Endothelial cell (in vitro differentiated cells): ENCODE measurements around the gene MINK1. TPM values are rescaled to one million over a fixed set of nuclear protein-coding genes. Genes with fewer than 3 reads are reported as not detected.
A peak's percentile ranks its signal among the peaks of the same experiment; 100 is the strongest.

Experiments used
- DNase-seq: peaks from one replicate; pipeline ENCODE4 v3.0.0; 2021; ENCODE audit warnings: low spot score
- H3K27ac Mint-ChIP-seq: one replicate; pipeline ENCODE4 v1.8.0; 2021; ENCODE audit warnings: mixed read lengths, inconsistent platforms; ENCODE audit not compliant: unreplicated experiment
- H3K27me3 Mint-ChIP-seq: one replicate; pipeline ENCODE4 v1.8.0; 2021; ENCODE audit warnings: mild to moderate bottlenecking, moderate library complexity, mixed read lengths, inconsistent platforms; ENCODE audit not compliant: unreplicated experiment
- H3K36me3 Mint-ChIP-seq: one replicate; pipeline ENCODE4 v1.8.0; 2021; ENCODE audit warnings: mild to moderate bottlenecking, low read depth, mixed read lengths, inconsistent platforms; ENCODE audit not compliant: unreplicated experiment
- H3K4me1 Mint-ChIP-seq: one replicate; pipeline ENCODE4 v1.8.0; 2021; ENCODE audit warnings: mild to moderate bottlenecking, mixed read lengths, inconsistent platforms; ENCODE audit not compliant: unreplicated experiment
- H3K4me3 Mint-ChIP-seq: one replicate; pipeline ENCODE4 v1.8.0; 2021; ENCODE audit warnings: mild to moderate bottlenecking, mixed read lengths, inconsistent platforms; ENCODE audit not compliant: unreplicated experiment
- H3K9me3 Mint-ChIP-seq: one replicate; pipeline ENCODE4 v1.8.0; 2021; ENCODE audit warnings: mixed read lengths, inconsistent platforms; ENCODE audit not compliant: unreplicated experiment
- CTCF ChIP-seq: fragments of 200-600 bp; sonication (generic); IDR thresholded peaks from one replicate; pipeline ENCODE4 v1.5.0; 2021; ENCODE audit warnings: antibody characterized with exemption; ENCODE audit not compliant: unreplicated experiment
- total RNA-seq: library from RNA; stranded (reverse); fragmentation: NEBNext Ultra II Directional; extraction: Animal tissue kit (Norgen Biotek cat#: 25700); gene quantifications from one replicate; pipeline ENCODE4 v1.2.1, GENCODE V29; 2021; ENCODE audit not compliant: unreplicated experiment

The MINK1 gene
- total RNA-seq, 1 donor from 2014 or later: 176 TPM

- peaks cover 11% of the 10 kb centered on the region for H3K4me1 Mint-ChIP-seq
- peak overlapping the region; percentile 14 for H3K4me3 Mint-ChIP-seq
- H3K27me3 Mint-ChIP-seq: peaks cover 5% of the 10 kb centered on the region
- H3K36me3 Mint-ChIP-seq: peaks cover 27% of the 10 kb centered on the region
- no peak for DNase-seq
- TF ChIP-seq CTCF: no peak
- H3K27ac Mint-ChIP-seq: no peak overlapping the region
- no peaks in the 10 kb centered on the region for H3K9me3 Mint-ChIP-seq
These were observed 22.3 kb upstream of the MINK1 start for GRCh38 chr17:4810696-4811290.

GRCh38 chr17:4811471-4811870 is 21.7 kb upstream of the MINK1 start:
- H3K27me3 Mint-ChIP-seq: no peaks in the 10 kb centered on the region
- H3K9me3 Mint-ChIP-seq: no peaks in the 10 kb centered on the region
- peaks cover 6% of the 10 kb centered on the region for H3K4me1 Mint-ChIP-seq
- no peak for TF ChIP-seq CTCF
- no peak overlapping the region for H3K27ac Mint-ChIP-seq
- no peak for DNase-seq
- peaks cover 28% of the 10 kb centered on the region for H3K36me3 Mint-ChIP-seq
- peak overlapping the region; percentile 24 for H3K4me3 Mint-ChIP-seq

- Mint-ChIP-seq H3K27ac (no peak overlapping the region), H3K4me3 (no peak overlapping the region), H3K4me1 (peaks cover 6% of the 10 kb centered on the region), H3K27me3 (no peaks in the 10 kb centered on the region), H3K9me3 (no peaks in the 10 kb centered on the region), H3K36me3 (peaks cover 28% of the 10 kb centered on the region)
- no peak for DNase-seq
- no peak for TF ChIP-seq CTCF
These were observed 20.4 kb upstream of the MINK1 start for GRCh38 chr17:4812690-4813089.

GRCh38 chr17:4815043-4815675 is 18.0 kb upstream of the MINK1 start:
- Mint-ChIP-seq H3K27me3 (peaks cover 4% of the 10 kb centered on the region), H3K27ac (peak overlapping the region; percentile 33), H3K9me3 (no peaks in the 10 kb centered on the region), H3K4me1 (peaks cover 2% of the 10 kb centered on the region), H3K4me3 (no peak overlapping the region), H3K36me3 (peaks cover 30% of the 10 kb centered on the region)
- no peak for TF ChIP-seq CTCF
- DNase-seq: no peak

GRCh38 chr17:4816826-4817225 is 16.3 kb upstream of the MINK1 start:
- no peak for TF ChIP-seq CTCF
- Mint-ChIP-seq H3K36me3 (peaks cover 27% of the 10 kb centered on the region), H3K9me3 (no peaks in the 10 kb centered on the region), H3K27ac (no peak overlapping the region), H3K27me3 (peaks cover 4% of the 10 kb centered on the region), H3K4me1 (no peaks in the 10 kb centered on the region), H3K4me3 (no peak overlapping the region)
- no peak for DNase-seq
